Nephron (organoid): ENCODE measurements around the gene GABRG3.

Experiments
- H3K27ac Mint-ChIP-seq, 3 experiments: 2 replicates each; pipeline ENCODE4 v1.8.0; 2020; ENCODE audit warnings: mixed read lengths in 3 of 3, mild to moderate bottlenecking in 2 of 3, moderate library complexity in 1 of 3
- H3K27me3 Mint-ChIP-seq: 2 replicates; pipeline ENCODE4 v1.8.0; 2021; ENCODE audit warnings: low read depth, mild to moderate bottlenecking, moderate library complexity, mixed read lengths
- H3K36me3 Mint-ChIP-seq: 2 replicates; pipeline ENCODE4 v1.8.0; 2020; ENCODE audit warnings: low read depth, mixed read lengths
- H3K4me1 Mint-ChIP-seq: 2 replicates; pipeline ENCODE4 v1.8.0; 2020; ENCODE audit warnings: mixed read lengths
- H3K4me3 Mint-ChIP-seq, 3 experiments: 2 replicates each; pipeline ENCODE4 v1.8.0; 2020; ENCODE audit warnings: mild to moderate bottlenecking in 3 of 3, mixed read lengths in 3 of 3, moderate library complexity in 2 of 3
- H3K9me3 Mint-ChIP-seq: 2 replicates; pipeline ENCODE4 v1.8.0; 2020; ENCODE audit warnings: mixed read lengths
- TF ChIP-seq, protein P1 (sequence below), 3 experiments: fragments of 200-600 bp; sonication (generic); IDR thresholded peaks; one replicate each; pipeline ENCODE4 v1.5.0; 2021; ENCODE audit warnings: antibody characterized with exemption in 3 of 3; ENCODE audit not compliant: unreplicated experiment in 3 of 3

GABRG3 gene

GRCh38 chr15:27426805-27427204 lies 455.8 kb downstream of the GABRG3 start:
- Mint-ChIP-seq H3K27me3 (peaks cover 5% of the 10 kb centered on the region), H3K9me3 (peaks cover 14% of the 10 kb centered on the region), H3K4me3 (no peak overlapping the region), H3K36me3 (no peaks in the 10 kb centered on the region), H3K4me1 (peaks cover 17% of the 10 kb centered on the region), H3K27ac (peak overlapping the region in 2 of 3 experiments; percentile 63 to 90)
- TF ChIP-seq, protein P1, sequence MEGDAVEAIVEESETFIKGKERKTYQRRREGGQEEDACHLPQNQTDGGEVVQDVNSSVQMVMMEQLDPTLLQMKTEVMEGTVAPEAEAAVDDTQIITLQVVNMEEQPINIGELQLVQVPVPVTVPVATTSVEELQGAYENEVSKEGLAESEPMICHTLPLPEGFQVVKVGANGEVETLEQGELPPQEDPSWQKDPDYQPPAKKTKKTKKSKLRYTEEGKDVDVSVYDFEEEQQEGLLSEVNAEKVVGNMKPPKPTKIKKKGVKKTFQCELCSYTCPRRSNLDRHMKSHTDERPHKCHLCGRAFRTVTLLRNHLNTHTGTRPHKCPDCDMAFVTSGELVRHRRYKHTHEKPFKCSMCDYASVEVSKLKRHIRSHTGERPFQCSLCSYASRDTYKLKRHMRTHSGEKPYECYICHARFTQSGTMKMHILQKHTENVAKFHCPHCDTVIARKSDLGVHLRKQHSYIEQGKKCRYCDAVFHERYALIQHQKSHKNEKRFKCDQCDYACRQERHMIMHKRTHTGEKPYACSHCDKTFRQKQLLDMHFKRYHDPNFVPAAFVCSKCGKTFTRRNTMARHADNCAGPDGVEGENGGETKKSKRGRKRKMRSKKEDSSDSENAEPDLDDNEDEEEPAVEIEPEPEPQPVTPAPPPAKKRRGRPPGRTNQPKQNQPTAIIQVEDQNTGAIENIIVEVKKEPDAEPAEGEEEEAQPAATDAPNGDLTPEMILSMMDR (IDR thresholded peaks at IDR 0.05; ENCODE audit: unreplicated experiment in 3 of 3), result no peak

- no peak overlapping the region for H3K4me3 Mint-ChIP-seq
- TF ChIP-seq, protein P1 (IDR thresholded peaks at IDR 0.05; ENCODE audit: unreplicated experiment in 3 of 3), result no peak
- no peaks in the 10 kb centered on the region for H3K36me3 Mint-ChIP-seq
- peaks cover 16% of the 10 kb centered on the region for H3K9me3 Mint-ChIP-seq
- H3K4me1 Mint-ChIP-seq, result peaks cover 17% of the 10 kb centered on the region
- peaks cover 2% of the 10 kb centered on the region for H3K27me3 Mint-ChIP-seq
- H3K27ac Mint-ChIP-seq, result peak overlapping the region in 2 of 3 experiments; percentile 63 to 70
Observed at GRCh38 chr15:27427276-27427675, 456.3 kb downstream of the GABRG3 start.

GRCh38 chr15:27428151-27428550 lies 457.2 kb downstream of the GABRG3 start:
- Mint-ChIP-seq H3K36me3 (no peaks in the 10 kb centered on the region), H3K4me3 (no peak overlapping the region), H3K9me3 (peaks cover 21% of the 10 kb centered on the region), H3K27ac (no peak overlapping the region), H3K4me1 (peaks cover 17% of the 10 kb centered on the region), H3K27me3 (no peaks in the 10 kb centered on the region)
- TF ChIP-seq, protein P1 (IDR thresholded peaks at IDR 0.05; ENCODE audit: unreplicated experiment in 3 of 3), result no peak

GRCh38 chr15:27429577-27429976 lies 458.6 kb downstream of the GABRG3 start:
- Mint-ChIP-seq H3K4me1 (peaks cover 23% of the 10 kb centered on the region), H3K36me3 (no peaks in the 10 kb centered on the region), H3K27ac (no peak overlapping the region), H3K27me3 (no peaks in the 10 kb centered on the region), H3K9me3 (peaks cover 28% of the 10 kb centered on the region), H3K4me3 (no peak overlapping the region)
- TF ChIP-seq, protein P1 (IDR thresholded peaks at IDR 0.05; ENCODE audit: unreplicated experiment in 3 of 3), result no peak

DNA sequence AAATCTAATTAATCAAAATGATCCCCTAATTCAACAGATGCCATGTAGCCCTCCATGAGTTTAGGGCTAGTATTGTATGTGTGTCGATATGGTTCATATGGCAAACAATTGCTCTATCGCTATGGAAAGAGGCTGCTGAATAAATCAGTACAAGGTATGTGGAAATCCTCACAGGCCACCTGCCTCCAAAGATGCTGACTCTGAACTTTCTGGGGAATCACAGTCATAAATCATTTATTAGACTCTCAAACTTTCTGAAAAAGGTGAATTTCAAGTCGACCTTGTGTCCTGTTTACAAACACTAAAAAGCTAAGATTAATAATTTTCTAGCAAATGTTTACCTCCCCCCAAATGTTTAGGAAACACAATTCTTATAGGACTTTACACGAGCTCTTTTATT lies 462.6 kb downstream of the GABRG3 start:
- H3K4me1 Mint-ChIP-seq, result peaks cover 9% of the 10 kb centered on the region
- H3K9me3 Mint-ChIP-seq, result peaks cover 32% of the 10 kb centered on the region
- H3K4me3 Mint-ChIP-seq, result no peak overlapping the region
- no peak overlapping the region for H3K27ac Mint-ChIP-seq
- TF ChIP-seq, protein P1 (IDR thresholded peaks at IDR 0.05; ENCODE audit: unreplicated experiment in 3 of 3), result no peak
- H3K36me3 Mint-ChIP-seq, result no peaks in the 10 kb centered on the region
- H3K27me3 Mint-ChIP-seq, result no peaks in the 10 kb centered on the region
